SK-N-SH treated with all-trans-retinoic acid at 6 μM for 48 hours (cell line): ENCODE measurements around the gene PNMA8A.

Source experiments
- ARNTL ChIP-seq: fragments of 450-650 bp; formaldehyde crosslinking; IDR thresholded peaks from 2 replicates; pipeline ENCODE4 v1.5.0; 2020; ENCODE audit warnings: low read depth, mild to moderate bottlenecking, moderate library complexity, borderline replicate concordance
- CREB5 ChIP-seq: fragments of 250-450 bp; sonication (Bioruptor Pico); IDR thresholded peaks from 2 replicates; pipeline ENCODE4 v1.5.1; 2020; ENCODE audit warnings: low read depth, mild to moderate bottlenecking, moderate library complexity
- CSDC2 ChIP-seq: fragments of 250-450 bp; sonication (Bioruptor Pico); IDR thresholded peaks from 2 replicates; pipeline ENCODE4 v1.5.0; 2020; ENCODE audit warnings: mild to moderate bottlenecking, moderate library complexity
- ISL1 ChIP-seq: fragments of 250-450 bp; sonication (Bioruptor Pico); IDR thresholded peaks from 2 replicates; pipeline ENCODE4 v2.1.2; 2022; ENCODE audit warnings: mild to moderate bottlenecking, moderate library complexity
- OSR1 ChIP-seq: fragments of 250-450 bp; sonication (Bioruptor Pico); IDR thresholded peaks from 2 replicates; pipeline ENCODE4 v1.8.0; 2022; ENCODE audit warnings: moderate library complexity, mild to moderate bottlenecking, inconsistent platforms
- PATZ1 ChIP-seq: fragments of 250-450 bp; sonication (Bioruptor Pico); IDR thresholded peaks from 2 replicates; pipeline ENCODE4 v1.8.0; 2020; ENCODE audit warnings: mild to moderate bottlenecking, moderate library complexity, borderline replicate concordance
- PPARA ChIP-seq: fragments of 250-450 bp; sonication (Bioruptor Pico); IDR thresholded peaks from 2 replicates; pipeline ENCODE4 v1.5.0; 2020; ENCODE audit warnings: mild to moderate bottlenecking, borderline replicate concordance
- SNAI2 ChIP-seq: fragments of 250-450 bp; sonication (Bioruptor Pico); IDR thresholded peaks from 2 replicates; pipeline ENCODE4 v1.5.0; 2020; ENCODE audit warnings: mild to moderate bottlenecking, moderate library complexity
- TOX ChIP-seq: fragments of 250-450 bp; sonication (Bioruptor Pico); IDR thresholded peaks from 2 replicates; pipeline ENCODE4 v1.8.0; 2021; ENCODE audit warnings: mild to moderate bottlenecking, moderate library complexity, borderline replicate concordance
- ZC3H10 ChIP-seq: fragments of 250-450 bp; sonication (Bioruptor Pico); IDR thresholded peaks from 2 replicates; pipeline ENCODE4 v1.5.1; 2021; ENCODE audit warnings: mild to moderate bottlenecking, moderate library complexity
- ZNF8 ChIP-seq: fragments of 450-650 bp; formaldehyde crosslinking; IDR thresholded peaks from 2 replicates; pipeline ENCODE4 v1.5.0; 2020; ENCODE audit warnings: mild to moderate bottlenecking, moderate library complexity
- TF ChIP-seq, protein P1 (sequence below): fragments of 250-450 bp; sonication (Bioruptor Pico); IDR thresholded peaks from 2 replicates; pipeline ENCODE4 v1.8.0; 2021; ENCODE audit warnings: low read depth, mild to moderate bottlenecking, moderate library complexity, borderline replicate concordance

- TF ChIP-seq TOX (CRISPR knock-in tag) (no peak), ARNTL (CRISPR knock-in tag) (no peak), PATZ1 (CRISPR knock-in tag) (no peak), ISL1 (no peak), CREB5 (CRISPR knock-in tag) (no peak), PPARA (CRISPR knock-in tag) (no peak), SNAI2 (CRISPR knock-in tag) (no peak), ZC3H10 (CRISPR knock-in tag) (no peak), ZNF8 (no peak), CSDC2 (CRISPR knock-in tag) (no peak), OSR1 (CRISPR knock-in tag) (no peak)
- TF ChIP-seq, protein P1, sequence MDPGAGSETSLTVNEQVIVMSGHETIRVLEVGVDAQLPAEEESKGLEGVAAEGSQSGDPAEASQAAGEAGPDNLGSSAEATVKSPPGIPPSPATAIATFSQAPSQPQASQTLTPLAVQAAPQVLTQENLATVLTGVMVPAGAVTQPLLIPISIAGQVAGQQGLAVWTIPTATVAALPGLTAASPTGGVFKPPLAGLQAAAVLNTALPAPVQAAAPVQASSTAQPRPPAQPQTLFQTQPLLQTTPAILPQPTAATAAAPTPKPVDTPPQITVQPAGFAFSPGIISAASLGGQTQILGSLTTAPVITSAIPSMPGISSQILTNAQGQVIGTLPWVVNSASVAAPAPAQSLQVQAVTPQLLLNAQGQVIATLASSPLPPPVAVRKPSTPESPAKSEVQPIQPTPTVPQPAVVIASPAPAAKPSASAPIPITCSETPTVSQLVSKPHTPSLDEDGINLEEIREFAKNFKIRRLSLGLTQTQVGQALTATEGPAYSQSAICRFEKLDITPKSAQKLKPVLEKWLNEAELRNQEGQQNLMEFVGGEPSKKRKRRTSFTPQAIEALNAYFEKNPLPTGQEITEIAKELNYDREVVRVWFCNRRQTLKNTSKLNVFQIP (CRISPR knock-in tag): no peak
These were observed 24.4 kb downstream of the PNMA8A start for GRCh38 chr19:46447006-46447405.
